GM12873 (cell line): Measurements from ENCODE around the gene AK8.

Source experiments
- CTCF ChIP-seq: IDR thresholded peaks from 2 replicates; pipeline ENCODE4 v1.5.1; 2012; ENCODE audit warnings: low read depth, mild to moderate bottlenecking, moderate library complexity, low read length, control low read depth; ENCODE audit not compliant: insufficient read depth; ENCODE audit errors: missing control alignments

Gene AK8

GRCh38 chr9:132877824-132878694, at the start of gene AK8:
AK8 (minus strand) TSS chr9:132878284; CDS start chr9:132878255, 29 bp downstream.
- no peak for TF ChIP-seq CTCF

GRCh38 chr9:132927704-132928103, 49.6 kb upstream of the AK8 start:
- TF ChIP-seq CTCF, result no peak

- TF ChIP-seq CTCF, result no peak
These were observed 45.3 kb upstream of the AK8 start for GRCh38 chr9:132923346-132923902.

- no peak for TF ChIP-seq CTCF
These were observed 41.7 kb upstream of the AK8 start for GRCh38 chr9:132919614-132920268.

GRCh38 chr9:132914924-132915323, 36.8 kb upstream of the AK8 start:
- no peak for TF ChIP-seq CTCF

GRCh38 chr9:132912131-132912530, 34.0 kb upstream of the AK8 start:
- no peak for TF ChIP-seq CTCF

- no peak for TF ChIP-seq CTCF
These were observed 32.3 kb upstream of the AK8 start for GRCh38 chr9:132910376-132910775.
